Activated CD8-positive, alpha-beta memory T cell treated with anti-CD3 and anti-CD28 coated beads for 24 hours (primary cell): Measurements from ENCODE around the gene FAM184A.

Source experiments
- DNase-seq: peaks from one replicate; pipeline ENCODE4 v3.0.0-alpha.2; 2020

Gene FAM184A

DNA sequence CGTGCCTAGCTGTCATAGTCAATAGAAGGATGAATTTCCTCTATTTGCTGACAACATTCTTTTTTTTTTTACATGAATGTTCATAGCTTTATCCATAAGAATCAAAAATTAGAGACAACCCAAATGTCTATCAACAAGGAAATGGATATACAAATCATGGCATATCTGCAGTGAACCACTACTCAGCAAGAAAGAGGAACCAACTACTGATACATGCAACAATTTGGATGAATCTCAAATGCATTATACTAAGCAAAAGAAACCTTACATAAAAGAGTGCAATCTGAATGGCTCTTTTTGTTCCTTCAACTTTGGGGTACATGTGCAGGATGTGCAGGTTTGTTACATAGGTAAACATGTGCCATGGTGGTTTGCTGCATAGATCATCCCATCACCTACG lies 125.8 kb downstream of the FAM184A start:
- DNase-seq: no peak

DNA sequence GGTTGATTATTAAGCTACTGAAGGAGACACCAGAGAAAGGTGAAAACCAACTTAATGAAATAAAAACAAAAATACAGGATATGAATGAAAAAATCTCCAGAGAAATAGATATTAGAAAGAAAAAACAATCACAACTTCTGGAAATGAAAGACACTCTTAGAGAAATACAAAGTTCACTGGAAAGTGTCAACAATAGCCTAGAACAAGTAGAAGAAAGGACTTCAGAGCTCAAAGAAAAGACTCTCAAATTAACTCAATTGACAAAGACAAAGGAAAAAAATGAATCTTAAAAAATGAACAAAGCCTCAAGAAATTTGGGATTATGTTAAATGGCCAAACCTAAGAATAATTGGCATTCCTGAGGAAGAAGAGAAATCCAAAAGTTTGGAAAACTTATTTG lies 133.2 kb downstream of the FAM184A start:
- DNase-seq: no peak

DNA sequence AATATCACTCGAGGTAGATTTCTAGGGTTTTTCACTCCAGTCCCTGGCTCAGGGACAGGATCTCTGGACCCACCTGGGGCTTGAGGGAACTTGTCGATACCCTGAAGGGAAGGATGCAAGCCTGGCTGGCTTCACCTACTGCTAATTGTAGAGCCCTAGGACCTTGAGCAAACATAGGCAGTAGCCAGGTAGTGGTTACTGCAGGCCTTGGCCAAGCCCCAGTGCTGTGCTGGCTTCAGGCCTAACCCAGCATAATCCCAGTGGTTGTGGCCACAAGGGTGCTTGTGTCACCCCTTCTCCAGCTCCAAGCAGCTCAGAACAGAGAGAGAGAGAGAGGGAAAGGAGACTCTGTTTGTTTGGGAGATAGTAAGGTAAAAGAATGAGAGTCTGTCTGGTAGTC lies 137.7 kb downstream of the FAM184A start:
- no peak for DNase-seq

DNA sequence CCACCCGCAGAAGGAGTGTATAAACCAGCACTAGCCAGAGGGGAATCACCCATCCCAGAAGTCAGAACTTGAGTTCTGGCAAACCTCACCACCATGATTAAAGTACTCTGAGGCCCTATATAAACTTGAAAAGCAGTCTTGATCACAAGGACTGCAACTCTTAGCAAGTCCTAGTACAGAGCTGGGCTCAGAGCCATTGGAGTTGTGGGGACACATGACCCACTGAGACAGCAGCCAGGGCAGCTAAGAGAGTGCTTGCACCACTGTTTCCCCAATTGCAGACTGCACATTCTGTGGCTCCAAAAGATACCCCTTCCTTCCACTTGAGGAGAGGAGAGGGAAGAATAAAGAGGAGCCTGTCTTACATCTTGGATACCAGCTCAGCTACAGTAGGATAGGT lies 138.8 kb downstream of the FAM184A start:
- no peak for DNase-seq

DNA sequence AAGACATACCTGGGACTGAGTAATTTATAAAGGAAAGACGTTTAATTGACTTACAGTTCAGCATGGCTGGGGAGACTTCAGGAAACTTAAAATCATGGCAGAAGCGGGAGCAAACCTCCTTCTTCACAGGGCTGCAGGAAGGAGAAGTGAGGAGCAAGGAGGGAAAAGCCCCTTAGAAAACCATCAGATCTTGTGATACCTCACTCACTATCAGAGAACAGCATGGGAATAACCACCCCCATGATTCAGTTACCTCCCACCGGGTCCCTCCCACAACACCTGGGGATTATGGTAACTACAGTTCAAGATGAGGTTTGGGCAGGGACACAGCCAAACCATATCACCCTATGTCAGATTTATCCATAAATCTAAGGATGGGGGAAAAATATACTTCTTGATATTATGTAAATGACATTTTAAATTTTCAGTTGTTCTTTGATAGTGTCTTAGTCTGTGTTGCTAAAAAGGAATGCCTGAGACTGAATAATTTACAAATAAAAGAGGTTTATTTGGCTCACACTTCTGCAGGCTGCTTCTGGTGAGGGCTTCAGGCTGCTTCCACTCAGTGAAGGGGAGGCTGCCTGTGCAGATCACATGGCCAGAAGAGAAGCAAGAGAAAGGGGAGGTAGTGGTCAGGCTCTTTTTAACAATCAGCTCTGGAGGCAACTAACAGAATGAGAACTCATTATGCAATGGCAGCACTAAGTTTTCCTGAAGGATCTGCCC lies 142.3 kb downstream of the FAM184A start:
- DNase-seq: no peak

DNA sequence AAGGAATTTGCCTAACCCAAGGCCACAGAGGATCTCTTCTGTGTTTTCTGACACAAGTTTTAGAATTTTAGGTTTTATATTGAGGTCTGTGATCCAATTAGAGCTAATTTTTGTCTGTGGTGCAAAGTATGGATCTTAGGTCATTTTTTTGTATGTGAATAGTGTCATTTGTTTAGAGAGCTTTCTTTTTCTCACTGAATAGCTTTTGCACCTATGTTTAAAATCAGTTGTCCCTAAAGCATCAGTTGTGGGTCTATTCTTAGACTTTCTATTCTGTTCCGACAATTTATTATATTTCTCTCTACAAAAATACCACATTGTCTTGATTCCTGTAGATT lies 143.2 kb downstream of the FAM184A start:
- no peak for DNase-seq

DNA sequence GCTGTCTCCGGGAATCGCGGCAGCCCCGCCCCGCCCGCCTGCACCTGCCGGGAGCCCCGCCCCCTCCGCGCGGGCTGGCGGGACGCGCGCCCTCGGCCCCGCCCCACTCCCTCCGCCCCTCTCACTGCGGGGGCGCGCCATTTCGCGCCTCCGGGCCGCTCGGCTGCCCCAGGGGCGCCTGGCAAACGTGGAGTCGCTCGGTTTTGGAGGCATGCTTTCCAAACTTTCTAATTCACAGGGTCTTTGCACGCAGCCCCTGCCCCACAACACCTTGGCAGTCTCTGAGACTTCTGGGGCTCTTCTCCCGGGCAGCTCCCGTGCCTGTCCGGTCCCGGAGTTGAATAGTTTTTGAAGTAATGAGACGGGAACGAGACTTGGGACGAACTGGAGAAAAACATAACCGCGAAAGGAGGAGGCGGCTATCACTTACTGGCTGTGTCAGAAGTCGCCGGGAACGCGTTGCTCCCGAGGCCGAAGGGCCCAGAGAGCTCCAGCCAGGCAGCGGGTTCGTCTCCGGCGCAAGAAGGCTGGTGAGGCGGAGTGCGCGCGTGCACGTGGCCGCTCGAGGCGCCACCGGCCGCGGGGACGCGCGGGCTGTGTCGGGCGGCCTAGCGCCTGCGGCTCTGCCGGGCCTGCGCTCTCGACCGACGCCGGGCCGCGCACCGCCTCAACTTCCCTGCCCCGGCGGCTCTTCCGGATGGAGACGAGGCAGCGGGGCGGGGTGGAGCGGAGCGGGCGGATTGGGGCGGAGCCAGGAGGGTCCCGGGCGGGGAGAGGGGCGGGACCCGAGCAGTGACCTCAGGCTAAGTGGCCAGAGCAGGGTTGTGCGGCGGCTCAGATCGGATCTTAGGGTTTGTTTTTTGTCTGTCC lies 143.8 kb downstream of the FAM184A start, which contains the start of gene MCM9:
Gene MCM9, minus strand, starts transcription at position 699 of the 870 bp plus-strand sequence. CDS start 3,436 bp downstream, outside the sequence.
- peak; percentile 94 for DNase-seq

DNA sequence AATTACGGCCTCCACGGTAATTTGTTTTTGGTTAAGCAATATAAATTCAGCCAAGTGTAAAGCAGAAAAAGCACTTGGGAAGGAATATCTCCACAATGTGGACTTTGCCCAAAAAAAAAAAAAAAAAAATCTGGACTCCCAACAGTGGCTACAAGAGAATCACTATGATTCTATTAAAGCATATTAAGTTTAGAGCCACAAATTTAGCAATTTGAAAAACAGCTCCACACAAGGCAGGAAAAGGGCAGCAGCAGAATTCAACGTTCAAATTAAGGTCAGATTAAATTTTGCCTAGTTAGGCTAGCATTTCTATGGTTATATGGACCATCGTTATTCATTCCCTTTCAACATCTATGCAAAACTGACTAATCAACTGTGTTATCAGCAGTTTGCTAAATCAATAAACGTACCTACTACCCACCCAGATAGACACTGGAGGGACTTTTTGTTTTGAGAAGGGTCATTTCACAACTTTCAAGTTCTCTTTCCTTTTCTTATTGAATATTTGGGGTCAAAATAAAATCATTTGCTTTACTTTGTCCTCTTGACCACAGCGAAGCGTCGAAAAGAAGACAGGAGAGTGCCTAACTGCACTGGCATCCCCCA lies 144.5 kb downstream of the FAM184A start:
- DNase-seq: no peak

DNA sequence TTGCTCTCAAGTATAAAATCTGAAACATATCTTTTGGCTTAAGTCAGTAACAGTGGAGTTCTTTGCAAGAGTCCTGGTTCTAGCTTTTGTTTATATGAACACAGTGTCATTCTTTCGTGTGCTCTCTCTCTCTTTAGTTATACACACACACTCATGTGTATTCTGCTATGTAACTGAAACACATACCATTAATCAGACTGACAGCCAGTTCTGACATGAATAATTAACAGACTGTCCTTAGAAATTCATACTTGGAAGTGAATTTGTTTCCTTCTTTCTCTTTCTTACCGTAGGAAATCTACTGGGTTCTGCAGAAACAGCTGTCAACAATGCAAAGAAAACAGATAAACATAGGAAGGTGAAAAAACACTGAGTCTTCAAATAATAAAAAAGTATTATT lies 146.0 kb downstream of the FAM184A start:
- DNase-seq: no peak

DNA sequence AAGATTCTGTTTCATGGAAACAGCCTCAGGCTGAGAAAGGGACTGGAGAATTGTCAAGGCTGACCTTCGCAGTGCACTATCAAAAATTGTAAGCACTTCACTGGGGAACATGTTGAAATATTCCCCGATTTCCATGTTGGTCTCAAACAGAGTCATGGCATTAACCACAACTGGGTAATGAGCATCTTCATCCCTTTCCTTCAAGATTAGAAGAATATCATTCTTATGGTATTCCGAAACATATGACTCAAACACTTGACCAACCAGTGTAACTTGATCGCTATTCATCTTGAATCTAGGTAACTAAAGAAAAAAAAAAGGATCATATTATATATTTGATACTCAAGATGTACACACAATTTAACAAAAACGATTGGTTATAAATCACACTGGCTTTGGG lies 147.0 kb downstream of the FAM184A start:
- DNase-seq: no peak

DNA sequence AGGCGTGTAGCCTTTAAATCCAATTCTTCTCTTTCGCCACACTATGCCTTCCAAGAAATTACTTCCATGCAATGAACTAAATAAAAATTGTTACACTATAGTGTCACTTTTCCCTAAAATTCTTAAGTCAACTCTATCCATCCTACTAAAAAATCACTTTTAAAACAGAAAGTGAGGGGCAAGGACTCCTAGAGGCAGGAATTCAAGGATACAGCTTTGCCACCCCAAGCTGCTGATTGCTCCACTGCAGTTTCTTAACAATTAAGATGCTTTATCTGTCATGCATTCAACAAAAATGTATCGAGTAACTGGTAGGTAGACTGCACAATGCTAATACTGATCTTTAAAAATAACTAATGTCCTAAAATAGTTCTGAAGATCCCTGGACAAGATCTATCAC lies 147.8 kb downstream of the FAM184A start:
- DNase-seq: no peak

DNA sequence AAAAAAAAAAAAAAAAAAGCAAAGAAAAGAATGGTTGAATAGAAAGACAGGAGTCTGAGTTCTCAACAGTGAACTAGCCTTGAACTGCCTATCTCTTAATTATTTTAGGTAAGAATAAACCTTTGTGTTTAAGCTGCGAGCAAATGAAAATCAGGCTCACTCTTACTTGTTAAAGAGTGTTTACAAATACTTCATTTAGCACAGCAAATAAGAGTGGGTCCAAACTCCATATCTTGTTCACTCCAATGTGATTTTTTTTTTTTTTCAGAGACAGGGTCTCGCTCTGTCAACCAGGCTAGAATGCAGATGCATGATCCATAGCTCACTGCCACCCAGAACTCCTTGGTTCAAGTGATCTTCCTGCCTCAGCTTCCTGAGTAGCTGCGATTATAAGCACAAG lies 155.4 kb downstream of the FAM184A start:
- no peak for DNase-seq

DNA sequence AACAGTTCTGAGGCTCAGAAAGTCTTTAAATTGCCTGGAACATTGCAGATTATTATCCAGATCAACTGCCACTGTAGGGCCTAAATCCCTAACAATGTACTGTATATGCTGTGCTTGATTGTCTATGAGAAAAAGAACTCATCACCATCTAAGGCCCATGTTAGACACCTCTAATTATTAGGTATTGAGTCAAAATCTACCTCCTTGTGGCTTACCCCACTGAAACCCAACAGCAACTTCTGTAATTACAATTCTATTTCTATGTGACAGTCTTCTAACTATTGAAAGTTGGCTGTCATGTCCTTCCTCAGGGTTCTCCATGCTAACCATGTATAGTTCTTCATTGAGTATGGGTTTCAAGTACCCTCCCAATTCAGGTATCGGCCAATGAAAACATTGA lies 157.4 kb downstream of the FAM184A start:
- no peak for DNase-seq

DNA sequence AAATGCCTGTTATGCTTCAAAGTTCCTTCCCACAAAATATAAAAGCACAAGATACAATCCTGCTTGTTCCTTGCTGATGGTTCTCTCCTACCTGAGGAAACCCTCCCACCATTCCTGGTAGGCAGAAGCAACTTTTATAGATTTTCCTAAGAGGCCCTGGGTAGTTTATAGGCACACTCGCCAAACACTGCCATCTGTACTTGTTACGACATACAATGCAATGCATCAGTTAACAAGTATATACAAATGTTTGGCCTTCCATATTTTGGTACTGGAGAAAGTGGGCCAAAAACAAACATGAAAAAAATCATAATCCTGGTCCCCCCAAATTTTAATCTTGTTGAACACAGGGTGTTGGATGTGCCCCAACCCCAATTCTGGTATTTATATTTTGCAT lies 160.1 kb downstream of the FAM184A start:
- DNase-seq: no peak

DNA sequence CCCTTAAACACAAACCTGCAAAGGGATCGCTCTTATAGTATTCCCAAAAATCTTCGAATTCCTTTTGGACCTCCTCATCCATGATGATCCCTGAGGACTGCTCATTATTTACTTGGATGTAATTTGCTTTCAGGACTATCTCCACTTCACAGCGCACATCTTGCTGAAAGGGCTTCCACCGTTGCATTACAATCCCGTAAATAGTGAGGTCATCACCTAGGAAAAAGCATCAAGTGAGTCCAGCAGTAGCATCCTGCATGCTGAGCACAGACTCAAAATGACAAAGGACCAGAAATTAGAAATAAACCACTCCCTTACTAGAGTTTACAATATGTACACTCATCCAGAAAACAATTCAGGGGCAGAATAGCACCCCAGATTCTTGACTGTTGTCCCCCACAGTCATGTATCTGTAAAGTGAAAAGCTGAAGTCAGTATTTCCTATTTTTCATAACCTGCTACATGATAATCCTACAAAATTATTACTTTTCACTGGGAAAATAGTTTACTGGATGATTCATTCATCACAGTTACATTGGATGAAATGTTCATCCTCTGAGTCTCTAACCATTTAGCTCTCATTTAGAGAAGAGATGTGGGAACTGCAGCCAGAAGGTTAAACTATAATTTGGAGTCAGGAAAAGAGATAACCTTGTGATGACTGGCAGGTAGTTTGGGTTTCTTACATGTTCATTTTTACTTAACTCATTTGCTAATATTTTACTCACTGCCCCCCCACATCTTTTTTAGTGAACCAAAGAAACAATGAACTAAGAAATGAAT lies 160.7 kb downstream of the FAM184A start:
- DNase-seq: no peak

DNA sequence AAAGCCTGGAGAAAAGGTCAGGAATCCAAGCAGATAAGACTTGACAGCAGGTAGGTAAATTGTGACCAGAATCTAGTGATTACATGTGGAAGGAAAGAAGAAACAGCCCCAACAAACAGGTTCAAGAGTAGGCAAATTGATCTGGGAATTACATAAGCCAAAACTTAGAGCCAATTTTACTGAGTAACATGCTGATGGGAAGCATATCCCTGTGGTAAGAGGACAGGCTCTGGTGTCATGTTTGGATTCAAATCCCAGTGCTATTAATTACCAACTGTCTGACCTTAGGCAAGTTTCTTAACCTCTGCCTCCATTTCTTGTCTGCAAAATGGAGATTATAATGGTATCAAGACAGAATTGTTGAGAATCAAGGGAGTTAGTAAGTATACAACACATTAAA lies 163.9 kb downstream of the FAM184A start:
- no peak for DNase-seq

DNA sequence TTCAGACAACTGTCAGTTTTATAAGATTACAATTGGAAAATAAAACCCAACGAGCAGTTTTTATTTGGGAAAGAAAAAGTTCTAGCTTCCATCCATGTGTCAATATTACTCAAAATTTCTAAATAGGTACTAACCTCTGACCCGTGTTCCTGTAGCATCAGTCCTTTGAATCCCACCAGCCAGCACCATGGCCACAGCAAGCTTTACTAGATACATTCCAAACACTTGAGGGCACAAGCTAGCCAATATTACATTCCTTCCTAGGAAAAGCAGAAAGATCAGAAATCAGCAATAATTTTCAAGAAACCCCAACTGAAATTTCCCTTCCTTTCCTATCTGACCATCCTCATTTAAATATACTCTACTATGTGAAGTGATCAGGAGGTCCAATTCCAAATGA lies 165.3 kb downstream of the FAM184A start:
- DNase-seq: no peak

DNA sequence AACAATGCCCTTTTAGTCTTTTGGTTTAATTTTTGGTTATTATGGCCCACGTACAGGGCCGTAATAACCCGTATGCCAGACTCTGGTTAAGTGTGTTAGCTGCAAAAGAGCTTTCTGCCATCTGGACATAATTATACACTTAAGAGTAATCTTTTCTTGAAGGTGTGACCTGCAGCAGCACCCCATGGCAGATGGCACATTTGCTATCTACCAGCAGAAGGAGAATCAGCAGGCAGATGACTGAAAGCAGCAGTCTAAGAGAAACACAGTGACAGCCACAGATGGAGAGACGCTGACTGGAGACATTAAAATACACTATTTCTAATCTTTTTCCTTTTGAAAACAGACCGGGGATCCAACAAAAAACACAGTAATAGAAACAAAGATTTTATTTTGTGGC lies 165.8 kb downstream of the FAM184A start:
- no peak for DNase-seq
